C1 segment of cervical spinal cord (tissue), 14 donors: Measurements from ENCODE around the gene SKAP2.

Experiments
- DNase-seq, 14 donors: peaks; one replicate each; lab custom pipeline; 2025; lab: John Stamatoyannopoulos, UW

The SKAP2 gene

GRCh38 chr7:26639695-26640094 is 224.7 kb downstream of the SKAP2 start:
- no peak for DNase-seq

GRCh38 chr7:26639111-26639510 is 225.3 kb downstream of the SKAP2 start:
- DNase-seq: no peak

- DNase-seq: no peak
These were observed 226.2 kb downstream of the SKAP2 start for GRCh38 chr7:26638140-26638539.

- DNase-seq: no peak
These were observed 226.8 kb downstream of the SKAP2 start for GRCh38 chr7:26637610-26638009.

- no peak for DNase-seq
These were observed 227.6 kb downstream of the SKAP2 start for GRCh38 chr7:26636808-26637207.

GRCh38 chr7:26633557-26633956 is 230.8 kb downstream of the SKAP2 start:
- no peak for DNase-seq

- DNase-seq: no peak
These were observed 232.8 kb downstream of the SKAP2 start for GRCh38 chr7:26631601-26632000.

- DNase-seq: no peak
These were observed 233.3 kb downstream of the SKAP2 start for GRCh38 chr7:26630941-26631580.

- no peak for DNase-seq
These were observed 234.0 kb downstream of the SKAP2 start for GRCh38 chr7:26630361-26630760.

- DNase-seq: no peak
These were observed 234.7 kb downstream of the SKAP2 start for GRCh38 chr7:26629696-26630095.

GRCh38 chr7:26627891-26628341 is 236.5 kb downstream of the SKAP2 start:
- peak in 11 of 14 donors; percentile 8 to 70 (median 31) for DNase-seq

GRCh38 chr7:26627221-26627620 is 237.2 kb downstream of the SKAP2 start:
- no peak for DNase-seq

- DNase-seq: no peak
These were observed 237.7 kb downstream of the SKAP2 start for GRCh38 chr7:26626687-26627086.

GRCh38 chr7:26626156-26626555 is 238.2 kb downstream of the SKAP2 start:
- DNase-seq: no peak

GRCh38 chr7:26625286-26625685 is 239.1 kb downstream of the SKAP2 start:
- DNase-seq: no peak

- DNase-seq: no peak
These were observed 239.6 kb downstream of the SKAP2 start for GRCh38 chr7:26624839-26625238.

- DNase-seq: no peak
These were observed 240.0 kb downstream of the SKAP2 start for GRCh38 chr7:26624431-26624830.

GRCh38 chr7:26620352-26620751 is 244.0 kb downstream of the SKAP2 start:
- no peak for DNase-seq

GRCh38 chr7:26619348-26619984 is 244.9 kb downstream of the SKAP2 start:
- DNase-seq: no peak

GRCh38 chr7:26618898-26619297 is 245.5 kb downstream of the SKAP2 start:
- no peak for DNase-seq

GRCh38 chr7:26618449-26618848 is 245.9 kb downstream of the SKAP2 start:
- DNase-seq: no peak
